Skeletal muscle satellite cell (primary cell): Measurements from ENCODE around the gene CHIT1.
"Not testable (repeated sequence)": the region's sequence is repeated elsewhere in the genome, so short reads cannot be mapped to it uniquely, and the experiment has no call there.

Source experiments
- H3K27me3 ChIP-seq: 2 replicates; pipeline ENCODE4 v1.7.0; 2013; ENCODE audit warnings: low read length; ENCODE audit not compliant: control insufficient read depth, insufficient read depth
- H3K36me3 ChIP-seq: 2 replicates; pipeline ENCODE4 v1.7.0; 2013; ENCODE audit warnings: mild to moderate bottlenecking, control low read depth, low read length; ENCODE audit not compliant: insufficient read depth
- H3K4me1 ChIP-seq: 2 replicates; pipeline ENCODE4 v1.7.0; 2013; ENCODE audit warnings: low read length; ENCODE audit not compliant: control insufficient read depth, insufficient read depth
- H3K4me2 ChIP-seq: 2 replicates; pipeline ENCODE4 v1.7.0; 2013; ENCODE audit warnings: mild to moderate bottlenecking, low read length
- H3K4me3 ChIP-seq: 2 replicates; pipeline ENCODE4 v1.7.0; 2013; ENCODE audit warnings: low read length
- H3K9ac ChIP-seq: 2 replicates; pipeline ENCODE4 v1.7.0; 2013; ENCODE audit warnings: mild to moderate bottlenecking, low read depth, low read length, moderate library complexity
- H3K9me3 ChIP-seq: replicated peaks from 2 replicates; pipeline ENCODE4 v1.7.0; 2013; ENCODE audit warnings: mild to moderate bottlenecking, control low read depth, low read length

The CHIT1 gene

DNA sequence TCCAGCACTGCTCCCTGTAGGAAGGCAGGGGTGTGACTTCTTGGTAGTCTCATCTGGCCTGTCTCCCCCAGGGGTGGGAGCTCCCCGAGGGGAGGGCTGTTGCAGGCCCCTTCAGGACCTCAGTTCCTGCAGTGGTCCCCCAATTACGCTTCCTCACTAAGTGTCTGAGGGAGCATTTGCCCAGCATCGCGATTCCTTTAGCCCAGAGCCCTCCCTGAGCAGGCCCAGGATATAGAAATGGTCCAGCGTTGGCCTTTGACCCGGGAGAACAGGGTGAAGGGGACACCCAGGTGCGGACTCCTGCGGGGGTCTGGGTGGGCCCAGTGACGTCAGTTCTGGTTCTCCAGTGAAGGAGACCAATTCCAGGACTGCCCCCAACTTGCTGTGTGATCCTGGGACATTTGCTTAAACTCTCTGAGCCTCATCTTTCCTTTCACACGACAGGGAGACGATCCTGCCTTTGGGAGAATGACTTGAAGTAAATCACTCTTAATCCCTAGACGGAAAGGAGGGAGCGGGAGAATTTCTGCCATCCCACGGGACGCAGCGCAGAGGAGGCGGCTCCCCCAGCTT lies 43.2 kb upstream of the CHIT1 start:
- Histone ChIP-seq H3K4me1 (peaks cover 30% of the 10 kb centered on the region), H3K27me3 (peaks cover 5% of the 10 kb centered on the region), H3K9ac (no peak overlapping the region), H3K4me2 (peak overlapping the region; percentile 60), H3K36me3 (no peaks in the 10 kb centered on the region), H3K9me3 (no peaks in the 10 kb centered on the region), H3K4me3 (no peak overlapping the region)

- Histone ChIP-seq H3K4me1 (peaks cover 32% of the 10 kb centered on the region), H3K27me3 (peaks cover 5% of the 10 kb centered on the region), H3K9me3 (no peaks in the 10 kb centered on the region), H3K36me3 (no peaks in the 10 kb centered on the region), H3K9ac (no peak overlapping the region), H3K4me3 (no peak overlapping the region), H3K4me2 (no peak overlapping the region)
These were observed 42.6 kb upstream of the CHIT1 start for GRCh38 chr1:203271962-203272632.

DNA sequence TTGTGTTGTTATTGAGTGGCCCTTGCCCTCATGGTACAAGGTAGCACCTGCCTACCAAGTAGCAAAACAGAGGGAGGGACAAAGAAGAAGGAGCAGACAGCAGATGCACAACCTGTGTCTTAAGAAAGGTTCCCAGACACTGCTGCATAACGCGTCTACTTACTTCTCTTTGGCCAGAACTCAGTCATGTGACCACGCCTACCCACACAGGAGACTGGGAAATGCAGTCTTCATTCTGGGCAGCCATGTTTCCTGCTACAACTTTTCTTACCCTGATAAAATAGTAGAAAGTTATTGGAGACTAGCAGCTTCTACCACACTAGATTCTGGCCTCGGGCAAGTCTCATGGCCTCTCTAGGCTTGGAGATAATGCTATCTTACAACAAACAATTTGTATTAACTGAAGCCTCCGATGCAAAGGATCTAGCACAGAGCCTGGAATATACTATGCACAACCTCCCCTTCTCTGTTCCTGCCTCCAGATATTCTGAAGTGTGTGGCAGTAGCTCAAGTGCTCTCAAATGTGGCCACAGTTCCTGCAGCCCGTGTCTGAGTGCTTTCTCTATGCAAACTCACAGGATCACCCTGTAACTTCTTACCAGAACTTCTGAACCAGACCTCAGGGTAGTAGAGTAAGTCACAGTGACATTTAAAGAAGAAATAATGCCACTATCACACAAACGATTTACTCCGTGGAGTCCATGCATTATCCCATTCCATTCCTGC lies 41.7 kb upstream of the CHIT1 start:
- Histone ChIP-seq H3K4me2 (no peak overlapping the region), H3K27me3 (peaks cover 5% of the 10 kb centered on the region), H3K4me1 (peaks cover 32% of the 10 kb centered on the region), H3K4me3 (no peak overlapping the region), H3K9ac (no peak overlapping the region), H3K9me3 (no peaks in the 10 kb centered on the region), H3K36me3 (no peaks in the 10 kb centered on the region)

DNA sequence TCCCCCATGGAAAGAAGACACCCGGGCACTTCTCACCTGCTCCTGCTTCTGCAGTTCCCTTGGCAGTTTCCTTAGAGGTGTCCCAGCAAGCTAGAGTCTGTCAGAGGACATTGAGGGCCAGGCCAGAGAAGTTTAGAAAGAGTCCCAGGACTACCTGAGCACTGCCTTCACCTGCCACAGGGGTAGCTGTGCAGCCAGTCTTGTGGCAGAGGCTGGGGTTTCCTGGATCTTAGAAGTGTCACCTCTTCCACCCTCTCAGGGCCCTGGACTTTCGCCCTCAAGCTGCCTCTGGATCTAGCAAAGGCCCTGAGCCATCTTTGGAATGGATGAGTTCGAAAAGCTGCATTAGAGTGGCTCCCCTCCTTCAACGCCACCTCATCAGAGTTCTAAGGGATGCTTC lies 41.0 kb upstream of the CHIT1 start:
- no peak overlapping the region for H3K9ac ChIP-seq
- H3K4me1 ChIP-seq = peaks cover 32% of the 10 kb centered on the region
- H3K4me2 ChIP-seq = no peak overlapping the region

DNA sequence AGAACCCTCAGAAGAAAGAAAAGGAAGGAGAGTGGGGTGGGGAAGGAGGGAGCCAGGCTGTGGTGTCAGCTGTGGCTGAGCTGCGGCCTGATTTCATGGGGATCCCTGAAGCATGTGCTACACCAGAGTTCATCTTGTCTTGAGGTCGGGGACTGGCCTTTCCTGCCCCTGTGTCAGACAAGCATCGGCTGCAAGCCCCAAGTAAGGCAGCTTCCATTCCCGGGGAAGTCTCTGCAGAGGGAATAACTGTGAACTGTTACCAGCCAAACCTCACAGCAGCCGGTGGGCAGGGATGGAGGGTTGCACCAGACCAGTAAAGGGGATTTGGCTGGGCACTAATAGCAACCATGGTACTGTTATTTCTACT lies 40.2 kb upstream of the CHIT1 start:
- Histone ChIP-seq H3K27me3 (peaks cover 5% of the 10 kb centered on the region), H3K4me3 (no peak overlapping the region), H3K4me2 (no peak overlapping the region), H3K9ac (no peak overlapping the region), H3K4me1 (peaks cover 28% of the 10 kb centered on the region), H3K36me3 (no peaks in the 10 kb centered on the region), H3K9me3 (no peaks in the 10 kb centered on the region)

More for the DNA sequence above, 41.0 kb upstream of the CHIT1 start:
- Histone ChIP-seq H3K36me3 (no peaks in the 10 kb centered on the region), H3K9me3 (no peaks in the 10 kb centered on the region), H3K4me3 (no peak overlapping the region), H3K27me3 (peaks cover 5% of the 10 kb centered on the region)

DNA sequence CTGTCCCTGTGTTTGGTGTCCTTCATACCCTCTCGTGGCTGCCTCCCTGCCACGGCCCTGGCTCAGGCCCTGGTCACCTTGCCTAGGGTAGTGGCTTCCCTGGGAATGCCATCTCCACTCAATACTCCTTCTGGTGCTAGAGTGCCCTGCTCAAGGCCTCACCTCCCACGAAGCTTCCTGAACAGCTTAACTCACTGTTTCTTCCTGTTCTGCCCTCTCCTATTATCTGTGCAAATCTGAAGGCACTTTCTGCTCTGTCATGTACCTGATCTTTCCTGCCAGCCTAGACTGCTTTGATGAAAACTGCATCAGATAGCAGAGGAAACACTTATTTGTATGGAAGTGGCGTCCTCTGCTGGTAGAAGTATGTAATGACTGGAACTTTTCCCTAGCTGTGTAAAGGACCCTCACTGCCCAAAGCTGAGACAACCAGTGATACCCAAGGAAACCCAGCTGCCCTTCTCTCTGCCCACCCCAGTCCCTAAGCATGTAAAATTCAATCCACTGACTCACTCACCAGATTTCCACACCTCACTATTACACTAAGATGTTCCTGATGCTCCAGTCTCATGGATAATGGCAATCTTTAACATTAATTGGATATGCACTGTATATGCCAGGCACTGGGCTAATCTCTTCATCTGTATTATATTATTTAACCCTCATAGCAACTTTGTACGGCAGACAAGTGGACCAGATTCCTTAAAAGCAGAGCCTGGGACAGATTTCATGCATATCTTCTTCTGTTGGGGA lies 39.6 kb upstream of the CHIT1 start:
- Histone ChIP-seq H3K9me3 (no peaks in the 10 kb centered on the region), H3K27me3 (peaks cover 5% of the 10 kb centered on the region), H3K4me1 (peaks cover 25% of the 10 kb centered on the region), H3K4me2 (no peak overlapping the region), H3K4me3 (no peak overlapping the region), H3K9ac (no peak overlapping the region), H3K36me3 (no peaks in the 10 kb centered on the region)

DNA sequence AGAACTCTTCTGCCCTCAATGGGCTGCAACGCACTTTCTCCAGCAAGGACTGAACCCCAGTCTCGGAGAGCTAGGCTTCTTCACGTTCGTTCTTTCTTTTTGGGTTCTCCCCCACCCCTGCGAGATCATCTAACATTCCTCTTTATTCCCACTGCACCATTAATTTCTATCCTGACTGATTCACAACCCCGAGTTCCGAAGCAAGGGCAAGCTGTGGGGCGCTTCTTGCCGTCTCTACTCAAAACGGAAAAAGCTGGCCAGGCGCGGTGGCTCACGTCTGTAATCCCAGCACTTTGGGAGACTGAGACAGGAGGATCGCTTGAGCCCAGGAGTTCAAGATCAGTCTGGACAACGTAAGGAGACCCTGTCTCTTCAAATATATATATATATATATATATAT lies 38.4 kb upstream of the CHIT1 start:
- Histone ChIP-seq H3K4me3 (peak overlapping the region; percentile 79), H3K36me3 (no peaks in the 10 kb centered on the region), H3K4me1 (peaks cover 19% of the 10 kb centered on the region), H3K27me3 (peaks cover 5% of the 10 kb centered on the region), H3K9me3 (no peaks in the 10 kb centered on the region), H3K9ac (peak overlapping the region; percentile 80), H3K4me2 (peak overlapping the region; percentile 89)

DNA sequence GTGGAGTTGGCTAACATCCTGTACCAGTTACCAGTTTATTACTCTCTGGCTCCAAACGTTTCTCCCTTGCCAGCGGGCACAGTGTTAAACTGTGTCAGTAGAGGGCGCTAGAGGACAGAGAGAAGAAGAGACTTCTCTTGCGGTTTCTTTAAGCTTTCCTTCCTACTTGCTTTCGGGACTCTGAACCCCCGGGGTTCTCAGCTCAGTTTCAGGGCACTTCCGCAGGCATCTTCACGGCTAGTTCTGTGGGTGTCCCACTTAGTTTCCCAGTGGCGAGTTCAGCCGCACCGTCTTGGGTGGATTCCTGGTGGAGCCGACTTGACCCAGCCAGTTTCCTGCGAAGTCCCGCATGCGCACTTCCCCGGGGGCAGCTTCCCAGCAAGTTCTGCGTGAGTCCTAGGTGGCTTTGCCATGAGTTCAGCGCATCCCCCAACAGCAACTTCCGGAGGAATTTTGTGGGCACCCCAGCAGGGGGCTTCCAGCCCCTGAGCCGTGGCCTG lies 37.9 kb upstream of the CHIT1 start:
- Histone ChIP-seq H3K4me2 (peak overlapping the region; percentile 89), H3K4me1 (peaks cover 16% of the 10 kb centered on the region), H3K36me3 (no peaks in the 10 kb centered on the region), H3K9ac (peak overlapping the region; percentile 80), H3K27me3 (peaks cover 5% of the 10 kb centered on the region), H3K9me3 (no peaks in the 10 kb centered on the region), H3K4me3 (peak overlapping the region; percentile 79)

GRCh38 chr1:203266140-203266539 lies 36.7 kb upstream of the CHIT1 start:
- H3K4me3 ChIP-seq, H3K9ac ChIP-seq, H3K36me3 ChIP-seq, H3K9me3 ChIP-seq, H3K4me2 ChIP-seq, H3K27me3 ChIP-seq: not testable (repeated sequence)
- peaks cover 16% of the 10 kb centered on the region for H3K4me1 ChIP-seq

DNA sequence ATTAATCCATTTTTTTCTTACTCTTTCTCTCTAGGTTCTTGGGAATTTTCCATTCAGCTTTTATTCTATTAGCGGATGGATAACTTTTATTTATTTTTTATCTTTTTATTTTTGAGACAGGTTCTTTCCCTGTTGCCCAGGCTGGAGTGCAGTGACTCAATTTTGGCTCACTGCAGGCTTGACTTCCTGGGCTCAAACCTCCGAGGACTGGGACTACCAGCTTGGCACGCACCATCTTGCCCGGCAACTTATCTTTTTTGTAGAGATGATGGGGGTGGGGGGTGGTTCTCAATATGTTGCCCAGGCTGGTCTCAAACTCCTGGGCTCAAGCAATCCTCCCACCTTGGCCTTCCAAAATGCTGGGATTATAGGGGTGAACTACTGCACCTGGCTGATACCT lies 36.1 kb upstream of the CHIT1 start:
- H3K4me1 ChIP-seq = peaks cover 16% of the 10 kb centered on the region
- H3K9me3 ChIP-seq = no peaks in the 10 kb centered on the region
- H3K9ac ChIP-seq = no peak overlapping the region
- H3K27me3 ChIP-seq = peaks cover under 1% of the 10 kb centered on the region
- H3K4me3 ChIP-seq = no peak overlapping the region
- H3K4me2 ChIP-seq = no peak overlapping the region
- H3K36me3 ChIP-seq = no peaks in the 10 kb centered on the region

DNA sequence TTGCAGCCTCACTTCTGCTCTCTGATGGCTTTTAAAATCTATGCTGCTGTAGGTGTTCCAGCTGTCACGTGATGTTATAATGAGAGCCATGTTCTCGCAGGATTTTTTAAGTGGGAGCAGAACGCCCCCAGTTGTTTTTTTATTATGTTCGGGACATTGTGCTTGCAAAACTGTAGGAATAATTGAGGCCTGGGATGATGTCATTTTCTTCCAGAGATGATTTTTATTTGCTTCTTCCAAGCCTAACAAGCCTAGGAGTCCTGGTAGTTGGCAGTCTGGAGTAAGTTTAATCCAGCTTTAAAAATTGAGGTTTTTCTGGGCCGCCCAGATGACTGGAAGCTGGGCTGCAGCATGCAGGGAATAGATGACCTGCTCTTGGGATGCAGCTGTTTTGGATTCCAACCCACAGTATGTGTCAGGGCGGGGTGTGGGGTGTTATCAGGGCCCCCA lies 34.6 kb upstream of the CHIT1 start:
- Histone ChIP-seq H3K4me2 (peak overlapping the region; percentile 21), H3K27me3 (no peaks in the 10 kb centered on the region), H3K4me3 (no peak overlapping the region), H3K4me1 (peaks cover 16% of the 10 kb centered on the region), H3K9ac (peak overlapping the region; percentile 52), H3K36me3 (no peaks in the 10 kb centered on the region), H3K9me3 (no peaks in the 10 kb centered on the region)
